ENCODE results near the gene XPC. TPM values are rescaled to one million over a fixed set of nuclear protein-coding genes. Genes with fewer than 3 reads are reported as not detected.
A peak's percentile ranks its signal among the peaks of the same experiment; 100 is the strongest.

The XPC gene
- total RNA-seq, 1 donor from 2014 or later = 23.6 TPM

DNA sequence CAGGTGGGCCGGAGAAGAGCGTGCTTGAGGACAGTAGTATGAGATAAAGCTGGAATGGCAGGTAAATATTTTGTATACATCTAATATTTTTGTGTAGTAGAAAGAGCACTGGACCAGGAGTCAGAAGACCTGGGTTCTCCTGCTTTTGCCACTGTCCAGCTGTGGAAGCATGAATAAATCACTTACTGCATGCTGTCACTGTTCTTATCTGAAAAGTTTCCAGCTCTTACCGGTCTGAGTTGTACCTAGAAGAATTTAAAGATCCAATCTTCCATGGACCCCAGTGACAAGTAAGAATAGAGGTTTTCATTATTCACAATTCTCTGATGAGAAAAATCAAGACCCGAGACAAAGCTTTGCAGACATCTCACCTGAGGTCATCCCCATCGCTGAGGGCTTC lies 5.9 kb downstream of the XPC start:
- no peak for DNase-seq (ENCODE audit: low spot score)

GRCh38 chr3:14170531-14171159 lies 7.8 kb downstream of the XPC start:
- peak; percentile 21 for DNase-seq (ENCODE audit: low spot score)

DNA sequence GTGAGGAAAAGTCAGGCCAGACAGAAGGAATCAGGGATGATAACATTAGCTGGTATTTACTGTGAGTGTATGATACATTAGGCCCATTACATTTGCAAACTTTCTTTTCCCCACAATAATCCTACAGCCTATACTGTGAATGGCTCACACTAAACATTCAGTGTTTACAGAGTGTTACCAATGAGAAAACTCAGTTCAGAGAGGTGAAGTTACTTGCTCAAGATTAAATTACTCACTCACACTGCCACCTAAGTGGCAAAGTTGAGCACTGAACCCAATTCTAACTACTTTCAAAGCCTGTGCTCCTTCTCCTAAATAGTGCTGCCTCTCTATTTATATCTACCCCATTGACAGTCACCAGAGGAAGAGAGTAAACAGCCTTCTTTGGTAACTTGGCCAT lies 8.5 kb downstream of the XPC start:
- DNase-seq (ENCODE audit: low spot score) = no peak

- no peak for DNase-seq (ENCODE audit: low spot score)
Observed at GRCh38 chr3:14169435-14169834, 9.0 kb downstream of the XPC start.

GRCh38 chr3:14166877-14167603 lies 11.4 kb downstream of the XPC start:
- no peak for DNase-seq (ENCODE audit: low spot score)

DNA sequence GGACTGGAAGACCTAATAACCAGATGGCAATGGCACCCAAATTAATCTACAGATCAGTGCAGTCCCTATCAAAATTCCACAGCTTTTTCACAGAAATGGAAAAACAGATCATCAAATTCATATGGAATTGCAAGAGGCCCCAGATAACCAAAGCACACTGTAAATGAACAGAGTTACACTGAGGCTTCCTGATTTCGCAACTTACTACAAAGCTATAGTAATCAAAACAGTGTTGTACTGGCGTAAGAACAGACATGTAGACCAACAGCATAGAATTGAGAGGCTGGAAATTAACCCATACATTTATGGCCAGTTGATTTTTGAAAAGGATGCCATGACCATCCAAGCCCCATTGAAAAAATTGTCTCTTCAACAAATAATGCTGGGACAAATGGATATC lies 16.2 kb downstream of the XPC start:
- DNase-seq (ENCODE audit: low spot score) = no peak

DNA sequence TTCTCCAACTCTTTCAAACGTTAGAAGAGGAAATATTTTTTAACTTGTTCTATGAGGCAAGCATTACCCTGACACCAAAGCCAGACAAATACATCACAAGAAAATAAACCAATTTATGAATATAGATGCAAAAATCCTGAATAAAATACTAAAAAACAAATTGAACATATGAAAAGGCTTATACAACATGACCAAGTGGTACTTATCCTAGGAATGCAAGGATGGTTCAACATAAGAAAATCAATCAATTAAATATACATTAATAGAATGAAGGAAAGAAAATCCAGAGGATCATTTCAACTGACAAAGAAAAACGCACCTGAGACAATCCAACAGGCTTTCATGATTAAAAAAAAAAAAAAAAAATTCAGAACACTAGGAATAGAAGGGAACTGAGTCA lies 17.1 kb downstream of the XPC start:
- no peak for DNase-seq (ENCODE audit: low spot score)

GRCh38 chr3:14159426-14159825 lies 19.0 kb downstream of the XPC start:
- DNase-seq (ENCODE audit: low spot score) = no peak

- no peak for DNase-seq (ENCODE audit: low spot score)
Observed at GRCh38 chr3:14158370-14158769, 20.0 kb downstream of the XPC start.

DNA sequence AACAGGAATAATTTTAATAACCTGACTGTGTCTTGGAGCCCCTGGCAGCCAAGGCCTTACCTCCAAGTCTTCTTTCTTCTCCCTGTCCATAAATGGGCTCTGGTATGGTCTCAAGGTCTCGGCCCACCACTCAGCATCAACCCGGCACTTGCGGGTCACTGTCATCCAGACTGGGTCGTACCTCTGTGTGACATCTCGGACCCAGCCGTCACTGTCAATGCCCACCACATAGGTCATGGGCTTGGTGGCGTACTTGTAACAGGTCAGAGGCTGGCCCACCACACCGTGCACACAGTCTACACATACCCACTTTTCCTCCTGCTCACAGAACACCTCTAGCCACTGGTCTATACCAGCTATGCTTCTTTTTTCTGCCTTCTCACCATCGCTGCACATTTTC lies 20.4 kb downstream of the XPC start:
- no peak for DNase-seq (ENCODE audit: low spot score)

GRCh38 chr3:14156843-14157561 lies 21.4 kb downstream of the XPC start:
- no peak for DNase-seq (ENCODE audit: low spot score)

- DNase-seq (ENCODE audit: low spot score) = no peak
Observed at GRCh38 chr3:14156201-14156600, 22.2 kb downstream of the XPC start.

DNA sequence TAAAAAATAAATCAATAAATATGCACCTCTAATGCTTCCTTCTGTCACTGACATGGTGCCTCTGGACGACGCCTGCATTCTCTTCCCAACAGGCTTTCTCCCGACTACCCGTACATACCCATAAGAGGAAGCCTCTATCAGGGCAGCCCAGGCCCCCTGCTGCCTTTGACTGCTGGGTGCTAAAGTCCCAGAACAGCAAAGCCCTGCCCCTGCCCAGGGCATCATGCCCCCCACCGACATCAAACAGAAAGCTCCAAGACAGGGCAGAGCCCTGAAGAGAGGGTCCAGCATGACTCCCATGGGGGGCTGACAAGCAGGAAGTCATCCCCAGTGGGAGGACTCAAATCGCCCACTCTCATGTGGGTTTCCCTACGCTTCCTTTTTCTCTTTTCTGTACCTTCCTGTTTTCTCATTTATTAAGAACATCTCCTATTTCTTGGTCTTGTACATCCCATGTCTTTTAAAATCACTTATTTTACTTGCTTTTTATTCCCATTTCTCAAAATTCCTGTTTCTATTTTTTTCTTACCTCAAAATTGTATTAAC lies 23.4 kb downstream of the XPC start:
- DNase-seq (ENCODE audit: low spot score) = no peak

GRCh38 chr3:14154276-14154675 lies 24.1 kb downstream of the XPC start:
- DNase-seq (ENCODE audit: low spot score) = no peak

GRCh38 chr3:14153663-14154062 lies 24.7 kb downstream of the XPC start:
- no peak for DNase-seq (ENCODE audit: low spot score)

DNA sequence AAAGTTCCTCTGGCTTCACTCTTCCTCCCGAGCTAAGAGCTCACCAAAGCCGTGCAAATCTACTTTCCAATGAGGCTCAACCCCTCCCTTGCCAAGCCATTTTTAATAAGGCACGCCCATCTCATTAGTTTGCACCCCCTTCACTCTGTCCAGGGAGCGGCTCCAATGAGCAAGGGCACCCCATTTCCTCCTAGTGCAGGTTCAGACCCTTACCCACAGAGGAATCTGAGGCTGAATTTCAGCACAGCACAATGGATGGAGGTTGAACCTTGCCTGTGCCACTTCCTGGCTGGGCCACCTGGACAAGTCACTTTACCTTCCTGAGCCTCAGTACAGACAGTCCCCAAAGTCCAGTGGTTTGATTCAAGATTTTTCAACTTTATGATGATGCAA lies 25.4 kb downstream of the XPC start:
- no peak for DNase-seq (ENCODE audit: low spot score)

DNA sequence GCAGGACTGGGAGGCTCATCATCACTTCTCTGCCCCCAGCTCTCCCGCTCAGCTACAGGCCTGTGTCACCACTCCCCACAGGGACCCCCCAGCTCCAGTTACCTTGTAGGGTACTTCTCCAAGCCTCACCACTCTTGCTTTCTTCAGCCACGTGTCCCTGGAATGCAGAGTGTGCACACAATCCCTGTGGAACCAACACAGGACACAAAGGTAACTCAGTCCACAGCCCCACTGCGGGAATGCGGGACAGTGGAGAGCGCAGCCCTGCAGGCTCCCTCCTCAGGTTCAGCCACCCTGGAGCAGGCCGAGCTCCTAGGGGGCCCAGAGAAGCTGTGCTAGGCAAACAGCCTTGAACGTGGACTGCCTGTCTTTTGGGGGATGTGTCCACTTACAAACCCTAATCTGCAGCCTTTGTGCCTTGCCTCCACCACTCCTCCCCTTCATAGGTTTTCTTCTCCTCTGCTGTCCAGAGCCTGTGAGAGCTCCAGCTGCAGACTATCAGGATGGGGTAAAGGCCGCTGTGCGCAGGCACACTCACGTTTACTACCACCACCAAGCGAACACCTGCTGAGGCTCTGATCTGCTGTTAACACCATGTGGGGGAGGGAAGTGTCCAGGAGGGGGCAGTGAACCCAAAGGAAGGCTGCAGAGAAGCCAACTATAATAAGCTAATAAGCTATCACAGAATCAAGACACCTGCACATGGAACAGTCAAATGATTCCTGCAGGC lies 26.0 kb downstream of the XPC start:
- DNase-seq (ENCODE audit: low spot score) = no peak

GRCh38 chr3:14151471-14152083 lies 26.8 kb downstream of the XPC start:
- DNase-seq (ENCODE audit: low spot score) = no peak

DNA sequence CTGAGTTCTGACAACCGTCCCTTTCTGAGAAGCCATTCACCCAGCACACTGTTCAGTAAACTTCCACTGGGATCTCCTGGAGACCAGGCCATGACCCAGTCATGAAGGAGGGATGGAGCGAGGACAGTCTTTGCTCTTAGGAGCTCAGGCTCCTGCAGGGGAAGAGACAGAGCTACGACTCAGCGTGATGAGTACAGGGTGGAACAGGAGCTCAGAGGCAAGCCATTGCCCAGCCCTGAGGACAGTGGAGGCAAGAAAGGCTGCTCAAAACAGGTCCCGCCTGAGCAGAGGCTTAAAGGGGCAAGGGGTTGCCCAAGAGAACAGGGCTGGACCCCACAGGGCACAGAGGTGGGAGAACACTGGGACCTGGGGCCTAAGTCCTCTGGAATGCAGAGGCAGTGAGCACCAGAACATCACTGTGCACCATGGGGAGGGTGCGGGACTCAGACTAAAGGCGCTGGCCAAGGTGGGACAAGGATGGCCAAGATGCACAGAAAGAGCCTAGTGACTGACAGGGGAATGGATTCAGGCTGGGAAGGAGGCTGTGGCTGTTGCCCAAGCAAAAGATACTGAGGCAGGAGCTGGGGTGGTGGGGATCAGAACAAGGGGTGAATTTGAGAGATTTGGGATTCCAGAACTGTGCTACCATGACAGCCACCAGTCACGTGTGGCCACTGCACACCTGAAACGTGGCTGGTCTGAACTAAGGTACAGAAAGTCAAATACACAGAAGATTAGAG lies 27.7 kb downstream of the XPC start:
- no peak for DNase-seq (ENCODE audit: low spot score)

DNA sequence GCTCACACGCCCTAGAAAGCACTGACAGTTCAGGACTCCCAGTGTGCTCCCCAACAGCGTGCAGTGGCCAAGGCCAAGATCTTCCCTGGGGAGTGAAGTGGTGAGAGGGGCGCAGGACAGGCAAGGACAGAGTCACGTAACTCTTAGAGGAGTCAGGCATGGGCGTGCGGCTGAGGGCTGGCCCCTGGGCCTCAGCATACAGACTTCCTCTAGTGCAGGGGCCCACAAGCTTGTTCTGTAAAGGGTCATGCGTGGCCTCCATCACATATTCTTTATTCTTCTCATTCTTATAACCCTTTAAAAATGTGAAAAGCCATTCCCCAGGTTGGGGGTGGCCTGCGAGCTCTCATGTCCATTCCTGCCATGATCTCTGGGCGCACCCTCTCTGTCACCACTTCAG lies 28.3 kb downstream of the XPC start:
- no peak for DNase-seq (ENCODE audit: low spot score)
